Activated T-cell treated with anti-CD3 and anti-CD28 coated beads, Interleukin-2, amount 50 U/mL, for 4 hours (primary cell): Measurements from ENCODE around the gene LDAH. TPM values are rescaled to one million over a fixed set of nuclear protein-coding genes. Genes with fewer than 3 reads are reported as not detected.

Experiments
- ATAC-seq, 2 donors: fragments of 200-7000 bp; cut with Tn5 transposase; one replicate each; pipeline ENCODE4 v1.10.0; 2021
- DNase-seq: peaks from one replicate; pipeline ENCODE4 v3.0.0-alpha.2; 2020
- H3K27me3 Mint-ChIP-seq: one replicate; pipeline ENCODE4 v1.8.0; 2021; ENCODE audit warnings: low read depth, mixed read lengths
- H3K36me3 Mint-ChIP-seq: one replicate; pipeline ENCODE4 v1.8.0; 2022; ENCODE audit warnings: mixed read lengths; ENCODE audit not compliant: insufficient read depth
- H3K4me1 Mint-ChIP-seq: one replicate; pipeline ENCODE4 v1.8.0; 2021; ENCODE audit warnings: low read depth, mixed read lengths
- H3K4me3 Mint-ChIP-seq: one replicate; pipeline ENCODE4 v1.8.0; 2021; ENCODE audit warnings: mild to moderate bottlenecking, moderate library complexity, mixed read lengths
- H3K9me3 Mint-ChIP-seq: one replicate; pipeline ENCODE4 v1.8.0; 2021; ENCODE audit warnings: mixed read lengths
- total RNA-seq, 3 donors: library from RNA; stranded (reverse); gene quantifications; one replicate each; pipeline ENCODE4 v1.2.1, GENCODE V29; 2021

The LDAH gene
- total RNA-seq, result 10 to 100 TPM; 28.9 to 32.2 (median 30.1) TPM

GRCh38 chr2:20822535-20823490 is at the start of gene LDAH:
TSS of gene LDAH (minus strand) at chr2:20823101. CDS start at chr2:20801463, 21,638 bp downstream.
- H3K9me3 Mint-ChIP-seq, result no peaks in the 10 kb centered on the region
- H3K36me3 Mint-ChIP-seq, result peaks cover 6% of the 10 kb centered on the region
- H3K4me1 Mint-ChIP-seq, result peaks cover 28% of the 10 kb centered on the region
- peak within 1 kb of the TSS; percentile 98 for H3K4me3 Mint-ChIP-seq
- no peaks in the 10 kb centered on the region for H3K27me3 Mint-ChIP-seq
- peak; percentile 80 for DNase-seq
- ATAC-seq, result peak; percentile 79 to 87

GRCh38 chr2:20868377-20868776 is 45.5 kb upstream of the LDAH start:
- Mint-ChIP-seq H3K4me1 (peaks cover 10% of the 10 kb centered on the region), H3K9me3 (peaks cover 4% of the 10 kb centered on the region), H3K4me3 (no peak overlapping the region), H3K27me3 (peaks cover 33% of the 10 kb centered on the region), H3K36me3 (no peaks in the 10 kb centered on the region)
- DNase-seq (peak; percentile 15), ATAC-seq (peak; percentile 94 to 96)

DNA sequence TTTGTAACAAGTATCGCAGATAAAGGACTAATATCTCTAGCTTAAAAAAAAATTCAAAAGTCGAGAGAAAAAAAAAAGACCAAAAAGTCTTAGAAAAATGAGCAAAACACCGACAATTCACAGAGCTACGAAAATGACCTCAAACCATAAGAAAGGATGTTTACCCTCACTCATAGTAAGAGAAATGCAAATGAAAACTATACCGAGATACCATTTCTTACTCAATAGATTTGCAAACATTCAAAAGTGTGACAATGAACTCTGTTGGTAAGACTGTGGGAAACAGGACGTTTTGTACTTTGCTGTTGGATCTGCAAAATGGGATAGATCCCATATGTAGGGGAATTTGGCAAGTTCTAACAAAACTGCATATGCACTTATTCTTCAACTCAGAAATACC is 39.9 kb upstream of the LDAH start:
- Mint-ChIP-seq H3K4me3 (no peak overlapping the region), H3K4me1 (no peaks in the 10 kb centered on the region), H3K27me3 (peaks cover 35% of the 10 kb centered on the region), H3K9me3 (peaks cover 4% of the 10 kb centered on the region), H3K36me3 (no peaks in the 10 kb centered on the region)
- ATAC-seq (no peak), DNase-seq (no peak)

DNA sequence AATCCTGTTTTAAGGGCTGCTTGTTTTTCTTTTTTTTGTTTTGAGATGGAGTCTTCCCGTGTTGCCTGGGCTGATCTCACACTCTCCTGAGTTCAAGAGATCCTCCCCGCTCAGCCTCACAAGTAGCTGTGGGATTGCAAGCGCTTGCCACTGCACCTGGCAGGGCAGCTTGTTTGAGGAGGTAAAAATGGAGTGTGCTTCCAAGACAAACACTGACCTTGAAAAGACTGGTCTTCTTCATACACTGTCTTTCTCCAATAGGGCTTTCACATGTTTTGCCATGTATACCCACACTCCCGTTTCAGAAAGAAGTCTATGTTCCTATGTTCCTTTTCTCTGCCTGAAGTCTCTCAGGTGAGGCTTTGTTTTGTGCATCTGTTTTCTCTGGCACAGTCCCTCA is 32.6 kb upstream of the LDAH start:
- DNase-seq, result no peak
- H3K27me3 Mint-ChIP-seq, result peaks cover 8% of the 10 kb centered on the region
- H3K36me3 Mint-ChIP-seq, result no peaks in the 10 kb centered on the region
- H3K4me3 Mint-ChIP-seq, result no peak overlapping the region
- H3K4me1 Mint-ChIP-seq, result no peaks in the 10 kb centered on the region
- no peak for ATAC-seq
- no peaks in the 10 kb centered on the region for H3K9me3 Mint-ChIP-seq

GRCh38 chr2:20852670-20853069 is 29.8 kb upstream of the LDAH start:
- H3K27me3 Mint-ChIP-seq, result peaks cover 12% of the 10 kb centered on the region
- no peaks in the 10 kb centered on the region for H3K36me3 Mint-ChIP-seq
- H3K9me3 Mint-ChIP-seq, result no peaks in the 10 kb centered on the region
- DNase-seq (no peak), ATAC-seq (no peak)
- no peak overlapping the region for H3K4me3 Mint-ChIP-seq
- H3K4me1 Mint-ChIP-seq, result no peaks in the 10 kb centered on the region

DNA sequence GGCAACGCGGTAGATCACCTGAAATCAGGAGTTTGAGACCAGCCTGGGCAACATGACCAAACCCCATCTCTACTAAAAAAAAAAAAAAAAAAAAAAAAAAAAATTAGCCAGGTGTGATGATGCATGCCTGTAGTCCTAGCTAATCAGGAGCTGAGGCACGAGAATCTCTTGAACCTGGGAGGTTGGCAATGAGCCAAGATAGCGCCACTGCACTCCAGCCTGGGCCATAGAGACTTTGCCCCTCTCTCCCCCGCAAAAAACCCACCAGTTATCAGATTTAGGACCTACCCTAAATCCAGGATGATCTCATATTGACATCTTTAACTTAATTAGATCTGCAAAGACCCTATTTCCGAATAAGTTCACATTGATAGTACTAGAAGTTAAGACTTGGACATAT is 29.2 kb upstream of the LDAH start:
- no peak for ATAC-seq
- no peak overlapping the region for H3K4me3 Mint-ChIP-seq
- DNase-seq, result no peak
- no peaks in the 10 kb centered on the region for H3K4me1 Mint-ChIP-seq
- no peaks in the 10 kb centered on the region for H3K36me3 Mint-ChIP-seq
- peaks cover 12% of the 10 kb centered on the region for H3K27me3 Mint-ChIP-seq
- no peaks in the 10 kb centered on the region for H3K9me3 Mint-ChIP-seq

DNA sequence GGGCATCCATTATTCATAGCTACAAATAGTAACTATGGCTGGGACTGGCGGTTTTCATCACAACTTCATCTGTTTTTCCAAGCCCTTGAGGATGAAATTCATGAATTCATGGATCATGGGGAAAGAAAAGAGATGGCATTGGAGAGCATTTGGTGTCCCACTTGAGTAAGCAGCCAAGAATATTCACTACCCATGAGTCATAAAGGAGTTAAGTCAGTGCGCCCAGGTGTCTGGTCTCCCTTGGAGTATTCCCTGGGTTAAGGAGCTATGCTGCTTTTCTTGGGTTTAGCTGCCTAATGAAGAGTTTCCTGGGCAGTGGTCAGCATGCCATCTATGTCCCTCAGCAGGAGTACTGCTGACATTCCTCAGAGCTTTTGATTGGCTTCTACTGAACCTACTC is 21.3 kb upstream of the LDAH start:
- Mint-ChIP-seq H3K9me3 (peaks cover 2% of the 10 kb centered on the region), H3K4me3 (no peak overlapping the region), H3K4me1 (no peaks in the 10 kb centered on the region), H3K36me3 (no peaks in the 10 kb centered on the region), H3K27me3 (peaks cover 36% of the 10 kb centered on the region)
- ATAC-seq (no peak), DNase-seq (no peak)

DNA sequence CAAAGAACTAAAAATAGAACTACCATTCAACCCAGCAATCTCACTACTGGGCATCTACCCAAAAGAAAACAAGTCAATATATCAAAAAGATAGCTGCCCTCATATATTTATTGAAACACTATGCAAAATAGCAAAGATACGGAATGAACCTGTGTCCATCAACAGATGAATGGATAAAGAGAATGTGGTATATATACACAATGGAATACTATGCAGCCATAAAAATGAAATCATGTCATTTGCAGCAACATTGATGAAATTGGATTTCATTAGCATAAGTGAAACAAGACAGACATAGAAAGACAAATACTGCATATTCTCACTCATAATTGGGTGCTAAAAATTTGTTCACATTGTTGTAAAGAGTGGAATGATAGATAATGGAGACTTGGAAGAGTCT is 16.2 kb upstream of the LDAH start:
- DNase-seq, result no peak
- H3K9me3 Mint-ChIP-seq, result peaks cover 6% of the 10 kb centered on the region
- peaks cover 49% of the 10 kb centered on the region for H3K27me3 Mint-ChIP-seq
- no peak overlapping the region for H3K4me3 Mint-ChIP-seq
- no peaks in the 10 kb centered on the region for H3K4me1 Mint-ChIP-seq
- no peak for ATAC-seq
- H3K36me3 Mint-ChIP-seq, result no peaks in the 10 kb centered on the region

DNA sequence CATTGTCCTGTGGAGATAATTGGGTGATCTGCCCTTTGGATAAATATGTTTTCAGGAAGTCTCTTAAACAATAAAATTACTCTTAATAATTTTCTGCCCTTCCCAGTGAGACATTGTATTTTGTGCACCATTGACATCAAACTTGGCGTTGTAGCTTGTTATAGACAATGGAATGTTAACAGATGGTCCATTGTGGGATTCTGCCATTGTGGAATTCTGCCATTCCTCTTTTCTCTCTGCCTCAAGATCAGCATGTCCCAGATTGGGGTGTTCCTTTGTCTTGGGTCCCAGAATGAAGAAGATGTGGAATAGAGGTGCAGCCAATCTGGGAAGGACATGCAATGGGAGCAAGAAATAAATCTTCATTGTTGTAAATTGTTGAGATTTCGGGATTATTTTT is 15.1 kb upstream of the LDAH start:
- peaks cover 6% of the 10 kb centered on the region for H3K9me3 Mint-ChIP-seq
- H3K27me3 Mint-ChIP-seq, result peaks cover 45% of the 10 kb centered on the region
- DNase-seq, result no peak
- H3K4me1 Mint-ChIP-seq, result no peaks in the 10 kb centered on the region
- no peak overlapping the region for H3K4me3 Mint-ChIP-seq
- H3K36me3 Mint-ChIP-seq, result no peaks in the 10 kb centered on the region
- ATAC-seq, result no peak

GRCh38 chr2:20836521-20836920 is 13.6 kb upstream of the LDAH start:
- no peak overlapping the region for H3K4me3 Mint-ChIP-seq
- peaks cover 6% of the 10 kb centered on the region for H3K9me3 Mint-ChIP-seq
- H3K36me3 Mint-ChIP-seq, result no peaks in the 10 kb centered on the region
- no peak for DNase-seq
- no peaks in the 10 kb centered on the region for H3K4me1 Mint-ChIP-seq
- peaks cover 40% of the 10 kb centered on the region for H3K27me3 Mint-ChIP-seq
- no peak for ATAC-seq

DNA sequence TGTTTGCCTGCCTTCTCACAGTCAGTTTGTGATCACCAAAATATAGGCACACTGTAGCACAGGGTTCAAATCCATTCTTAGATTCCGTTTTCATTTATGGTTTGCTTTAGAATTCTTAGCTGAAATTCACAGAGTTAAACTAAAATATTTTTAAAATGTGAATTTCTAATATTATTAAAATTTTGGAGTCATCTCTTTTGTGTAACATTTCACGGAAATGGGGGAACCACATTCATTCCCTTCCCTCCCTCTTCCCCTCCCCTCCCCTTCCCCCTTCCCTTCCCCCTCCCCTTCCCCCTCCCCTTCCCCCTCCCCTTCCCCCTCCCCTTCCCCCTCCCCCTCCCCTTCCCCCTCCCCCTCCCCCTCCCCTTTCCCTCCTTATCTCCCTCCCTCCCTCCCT is 11.4 kb upstream of the LDAH start:
- ATAC-seq (no peak), DNase-seq (no peak)
- H3K4me3 Mint-ChIP-seq, result no peak overlapping the region
- H3K9me3 Mint-ChIP-seq, result peaks cover 5% of the 10 kb centered on the region
- no peaks in the 10 kb centered on the region for H3K4me1 Mint-ChIP-seq
- H3K36me3 Mint-ChIP-seq, result no peaks in the 10 kb centered on the region
- H3K27me3 Mint-ChIP-seq, result peaks cover 36% of the 10 kb centered on the region

DNA sequence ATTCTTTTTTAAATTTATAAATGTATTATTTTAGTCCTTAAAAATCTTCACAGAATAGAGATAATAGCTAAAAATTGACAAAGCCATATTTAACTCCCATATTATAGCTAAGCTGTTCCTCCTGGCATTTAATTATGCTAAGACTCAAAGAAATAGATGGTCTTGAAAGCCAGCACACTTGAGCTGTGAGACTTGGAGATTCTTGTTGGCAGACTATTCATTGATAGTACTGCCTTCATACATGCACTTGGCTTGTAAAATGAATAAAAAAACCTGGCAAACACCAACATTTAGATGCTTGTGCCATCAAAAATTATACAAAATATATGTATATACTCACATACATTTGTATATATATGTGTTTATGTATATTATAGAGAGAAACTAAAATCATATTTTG is 9.7 kb upstream of the LDAH start:
- Mint-ChIP-seq H3K36me3 (no peaks in the 10 kb centered on the region), H3K4me1 (no peaks in the 10 kb centered on the region), H3K9me3 (no peaks in the 10 kb centered on the region), H3K4me3 (no peak overlapping the region), H3K27me3 (peaks cover 24% of the 10 kb centered on the region)
- DNase-seq (no peak), ATAC-seq (no peak)

DNA sequence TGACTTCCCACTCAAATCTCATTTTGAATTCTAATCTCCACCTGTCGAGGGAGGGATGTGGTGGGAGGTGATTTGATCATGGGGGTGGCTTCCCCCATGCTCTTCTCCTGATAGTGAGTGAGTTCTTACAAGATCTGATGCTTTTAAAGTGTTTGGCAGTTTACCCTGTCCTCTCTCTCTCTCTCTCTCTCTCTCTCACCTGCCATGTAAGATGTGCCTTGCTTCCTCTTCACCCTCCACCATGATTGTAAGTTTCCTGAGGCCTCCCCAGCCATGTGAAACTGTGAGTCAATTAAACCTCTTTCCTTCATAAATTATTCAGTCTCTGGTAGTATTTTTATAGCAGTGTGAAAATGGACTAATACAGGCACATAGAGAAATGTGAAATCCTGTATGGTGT is 7.0 kb upstream of the LDAH start:
- H3K9me3 Mint-ChIP-seq, result no peaks in the 10 kb centered on the region
- no peaks in the 10 kb centered on the region for H3K36me3 Mint-ChIP-seq
- ATAC-seq (no peak), DNase-seq (no peak)
- no peak overlapping the region for H3K4me3 Mint-ChIP-seq
- no peaks in the 10 kb centered on the region for H3K4me1 Mint-ChIP-seq
- H3K27me3 Mint-ChIP-seq, result peaks cover 15% of the 10 kb centered on the region

- peaks cover 3% of the 10 kb centered on the region for H3K36me3 Mint-ChIP-seq
- H3K4me3 Mint-ChIP-seq, result peak overlapping the region; percentile 44
- no peak for ATAC-seq
- H3K9me3 Mint-ChIP-seq, result no peaks in the 10 kb centered on the region
- H3K4me1 Mint-ChIP-seq, result peaks cover 21% of the 10 kb centered on the region
- H3K27me3 Mint-ChIP-seq, result no peaks in the 10 kb centered on the region
- no peak for DNase-seq
These were observed 1.0 kb upstream of the LDAH start for GRCh38 chr2:20823917-20824316.

DNA sequence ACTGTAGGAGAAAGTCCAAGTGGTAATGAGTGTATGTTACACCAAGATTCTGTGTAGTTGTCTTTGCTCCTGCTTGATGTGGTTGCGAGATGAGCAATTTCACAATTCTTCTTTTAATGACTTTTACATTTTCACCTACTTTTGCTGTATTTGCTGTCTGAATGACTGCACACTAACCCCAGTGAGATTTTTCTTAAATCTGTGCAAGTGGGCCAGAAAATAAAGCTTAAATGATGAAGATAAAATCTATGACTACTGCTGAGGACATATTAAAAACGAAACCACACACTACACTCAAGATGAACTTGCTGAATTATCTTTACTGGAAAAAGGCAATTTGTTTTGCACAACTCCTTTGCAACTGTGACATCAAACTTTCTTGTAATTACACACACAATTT is 4.1 kb downstream of the LDAH start:
- no peak overlapping the region for H3K4me3 Mint-ChIP-seq
- ATAC-seq (peak; percentile 53 to 62), DNase-seq (no peak)
- no peaks in the 10 kb centered on the region for H3K27me3 Mint-ChIP-seq
- H3K4me1 Mint-ChIP-seq, result peaks cover 35% of the 10 kb centered on the region
- H3K36me3 Mint-ChIP-seq, result peaks cover 11% of the 10 kb centered on the region
- no peaks in the 10 kb centered on the region for H3K9me3 Mint-ChIP-seq
